Stimulated activated CD4-positive, alpha-beta T cell treated with anti-CD3 and anti-CD28 coated beads, Interleukin-4, amount 100 ng/mL, for 48 hours (primary cell): ENCODE results near the gene HSD11B2.

ENCODE experiments used
- DNase-seq, 2 donors: peaks; one replicate each; pipeline ENCODE4 v3.0.0-alpha.2; 2020; ENCODE audit warnings: low read depth in 2 of 2

HSD11B2 gene

GRCh38 chr16:67430977-67431774 is at the start of gene HSD11B2:
Gene HSD11B2 (plus strand): TSS chr16:67431121. CDS start chr16:67431249, 128 bp downstream.
- no peak for DNase-seq

DNA sequence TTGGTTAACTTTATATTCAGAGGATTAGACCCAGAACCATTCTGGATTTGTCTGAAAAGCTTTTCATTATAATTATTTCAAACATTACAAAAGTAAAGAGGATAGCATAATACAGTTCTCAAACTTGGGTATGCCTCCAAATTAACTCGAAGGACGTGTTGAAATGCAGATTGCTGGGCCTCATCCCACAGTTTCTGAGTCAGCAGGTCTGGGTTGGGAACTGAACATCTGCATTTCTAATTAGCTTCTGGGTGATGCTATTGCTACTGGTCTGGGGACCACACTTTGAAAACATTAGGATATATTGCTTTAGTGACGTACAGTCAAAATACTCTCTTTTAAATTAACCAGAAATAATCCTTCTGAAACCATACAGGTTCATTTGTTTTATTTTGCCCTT is 47.6 kb upstream of the HSD11B2 start:
- DNase-seq: no peak

DNA sequence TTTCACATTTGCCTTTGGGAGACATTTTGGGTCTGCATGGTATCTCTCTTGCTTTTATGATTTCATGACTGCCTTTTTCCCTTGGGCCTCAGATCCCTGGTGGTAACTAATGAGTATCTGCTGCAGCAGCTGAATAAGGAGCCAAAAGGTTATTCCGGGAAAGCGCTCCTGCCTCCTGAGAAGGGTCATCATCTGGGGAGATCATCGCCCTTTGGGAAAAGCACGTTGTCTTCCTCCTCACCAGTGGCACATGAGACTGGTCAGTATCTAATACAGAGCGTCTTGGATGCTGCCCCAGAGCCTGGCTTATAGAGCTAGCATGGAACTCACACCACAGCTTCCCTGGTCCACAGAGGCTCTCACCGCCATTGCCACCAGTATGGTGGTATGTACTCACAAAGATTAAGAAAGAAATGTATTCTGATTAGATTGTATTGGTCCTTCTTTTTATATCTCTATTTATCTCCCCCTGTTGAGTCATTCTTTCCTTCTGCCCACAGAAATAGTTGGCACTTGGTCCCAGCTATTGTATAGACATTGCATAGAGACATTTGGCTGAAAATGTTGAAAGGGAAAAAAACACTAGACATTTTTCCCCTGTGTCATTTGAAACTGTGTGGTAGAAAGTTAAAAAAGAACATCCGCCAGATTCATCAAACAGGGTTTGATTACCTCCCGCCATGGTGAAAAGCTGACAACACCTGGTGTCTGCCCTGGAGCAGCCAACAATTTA is 46.0 kb upstream of the HSD11B2 start:
- DNase-seq: no peak

DNA sequence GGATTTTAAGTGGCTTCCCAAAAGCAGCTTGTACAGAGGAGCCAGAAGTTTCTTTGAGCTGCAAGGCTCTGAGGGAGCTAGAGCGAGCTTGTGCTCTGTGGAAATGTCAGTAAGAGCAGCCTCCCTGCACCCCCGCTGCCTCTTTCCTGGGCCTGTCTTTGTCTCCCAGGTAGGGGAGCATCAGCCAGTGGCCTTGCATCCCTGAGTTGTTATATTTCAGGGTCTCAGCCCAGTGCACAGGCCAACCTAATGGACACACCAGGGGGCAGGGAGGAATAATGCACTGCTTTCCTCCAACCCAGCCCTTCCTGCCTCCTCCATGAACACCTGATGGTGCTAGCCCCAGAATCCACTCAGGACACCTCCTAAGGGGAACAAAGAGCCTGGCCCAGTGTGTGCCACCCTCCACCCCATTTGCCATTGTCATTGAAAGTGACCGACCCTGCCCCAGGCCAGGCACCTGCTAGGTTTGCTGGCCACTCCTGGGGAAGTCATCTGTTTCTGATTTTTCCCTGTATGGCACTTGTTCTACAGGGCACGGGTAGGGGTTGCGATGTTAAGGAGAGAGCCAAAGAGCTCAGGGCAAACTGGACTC is 44.0 kb upstream of the HSD11B2 start:
- DNase-seq: no peak

- no peak for DNase-seq
These were observed 43.3 kb upstream of the HSD11B2 start for GRCh38 chr16:67387479-67388079.

GRCh38 chr16:67388191-67388590 is 42.7 kb upstream of the HSD11B2 start:
- DNase-seq: no peak

DNA sequence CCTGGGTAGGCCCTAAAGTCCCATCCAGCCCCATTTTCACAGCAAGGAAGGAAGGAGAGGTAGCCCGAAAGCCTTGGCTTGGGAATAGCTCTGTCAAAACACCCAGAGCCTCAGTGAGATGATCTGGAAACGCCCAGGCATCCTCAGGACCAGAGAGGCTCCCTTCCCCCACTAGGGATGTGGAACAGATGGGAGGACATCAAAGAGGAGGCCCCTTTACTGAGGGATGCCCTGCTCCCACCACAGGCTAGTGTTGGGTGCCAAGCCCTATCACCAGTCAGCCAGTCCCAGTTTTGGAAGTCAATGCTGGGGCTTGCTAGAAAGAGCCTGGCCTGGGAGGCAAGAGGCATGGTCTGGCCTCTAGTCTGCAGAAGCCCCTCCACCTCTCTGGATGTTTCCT is 42.3 kb upstream of the HSD11B2 start:
- no peak for DNase-seq

DNA sequence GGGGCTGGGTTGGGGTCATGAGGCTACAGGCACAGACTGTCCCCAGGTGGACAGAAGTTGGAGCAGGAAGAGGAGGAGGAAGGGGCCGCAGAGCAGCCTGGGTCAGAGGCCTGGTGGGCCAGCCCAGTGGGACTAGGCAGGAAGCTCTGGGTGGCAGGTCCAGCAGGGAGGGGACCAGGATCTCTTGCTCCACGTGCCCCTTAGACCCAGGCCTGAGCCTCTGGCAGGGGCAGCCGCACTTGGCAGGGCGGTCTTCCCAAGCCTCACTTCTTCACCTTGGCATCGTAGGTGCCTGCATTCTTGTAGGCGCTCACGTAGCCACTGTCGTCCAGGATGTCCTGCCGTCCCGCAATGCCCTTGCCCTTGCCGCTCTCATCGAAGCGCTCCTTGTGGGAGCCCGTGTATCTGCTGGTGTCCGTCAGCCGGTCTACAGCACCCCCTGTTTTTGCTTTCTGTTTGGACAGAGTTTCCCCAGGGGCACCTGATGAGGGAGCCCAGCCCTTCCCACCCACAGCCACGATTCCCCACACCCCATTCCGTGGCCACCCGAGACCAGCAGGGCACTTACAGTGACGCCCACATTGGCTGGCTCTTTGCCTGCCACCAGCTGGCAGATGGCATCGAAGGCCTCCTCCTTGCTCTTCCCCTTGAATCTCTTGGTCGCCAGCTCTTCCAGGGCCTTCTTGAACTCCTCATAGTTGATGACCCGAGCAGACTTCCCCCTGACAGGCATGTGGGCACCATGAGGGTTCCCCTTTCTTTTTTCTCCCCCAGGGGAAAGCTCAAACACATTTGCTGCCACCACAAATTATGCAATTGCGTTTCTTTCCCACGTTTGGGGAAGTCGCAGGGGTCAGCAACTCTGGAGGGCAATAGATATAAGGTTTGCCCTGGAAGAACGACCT is 40.8 kb upstream of the HSD11B2 start:
- no peak for DNase-seq

DNA sequence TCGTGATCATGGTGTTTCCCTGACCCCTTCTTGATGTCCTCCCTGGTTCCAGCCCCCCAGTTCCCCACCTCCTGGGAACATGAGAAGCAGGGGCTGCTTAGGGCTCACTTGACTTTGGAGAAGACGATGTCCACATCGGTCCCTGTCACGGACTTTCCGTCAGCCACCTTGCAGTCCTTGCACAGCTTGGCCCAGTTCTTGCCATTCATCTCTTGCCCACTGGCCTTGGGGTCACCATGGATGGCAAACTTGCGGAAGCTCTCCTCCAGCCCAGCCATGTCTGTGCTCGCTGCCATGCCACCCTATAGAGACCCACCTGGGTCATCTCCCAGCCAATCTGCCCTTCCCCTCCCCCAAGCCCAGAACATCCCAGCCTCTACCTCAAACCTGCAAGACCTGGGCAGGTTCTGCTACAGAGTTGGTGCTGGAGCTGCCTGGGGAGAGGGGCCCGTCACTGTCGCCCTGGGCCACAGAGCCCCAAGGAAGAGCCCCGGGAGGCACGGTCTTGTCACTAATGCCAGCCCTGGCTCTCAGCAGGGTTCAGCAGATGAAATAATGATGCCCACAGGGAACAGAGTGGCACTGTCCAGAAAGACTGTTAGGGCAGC is 40.0 kb upstream of the HSD11B2 start:
- no peak for DNase-seq

DNA sequence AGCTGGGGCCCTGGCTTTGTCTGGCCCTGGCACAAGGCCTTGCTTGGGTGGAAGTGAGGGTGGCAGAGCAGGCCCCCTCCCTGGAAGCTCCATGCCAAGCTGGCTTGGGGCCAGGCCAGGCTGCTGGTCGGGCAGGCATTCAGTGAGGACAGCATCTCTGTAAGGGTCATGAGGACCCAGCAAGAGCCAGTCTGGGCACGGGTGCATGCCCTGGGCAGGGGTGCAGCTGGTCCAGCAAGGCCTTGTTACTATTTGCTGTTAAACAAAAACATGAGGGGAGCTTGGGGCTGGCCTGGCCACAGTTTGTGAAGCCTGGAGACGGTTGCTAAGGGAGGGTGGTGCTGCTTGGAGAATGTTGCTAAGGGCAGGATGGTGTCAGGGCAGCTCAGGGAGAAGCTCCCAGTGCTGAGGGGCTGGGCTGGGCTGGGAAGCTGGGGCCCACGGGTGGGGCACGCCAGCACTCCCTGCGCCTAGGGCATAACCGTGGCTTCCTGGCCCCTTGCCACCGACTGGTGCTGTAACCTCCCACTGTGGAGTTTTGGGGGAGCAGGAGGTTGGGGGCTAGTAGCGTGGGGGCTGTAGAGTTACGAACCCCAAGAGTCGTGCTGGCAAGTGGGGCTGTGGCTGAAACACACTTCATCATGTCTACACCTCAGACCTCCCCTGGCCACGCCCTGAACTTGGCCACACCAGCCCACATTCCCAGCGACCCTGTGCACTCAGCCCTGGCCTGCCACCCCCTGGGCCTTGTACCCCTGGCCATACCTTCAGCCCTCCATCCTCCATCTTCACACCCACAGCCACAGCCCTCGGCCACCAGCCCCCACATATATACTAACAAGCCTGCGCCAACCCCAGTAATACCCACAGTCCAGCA is 39.3 kb upstream of the HSD11B2 start:
- DNase-seq: no peak

- no peak for DNase-seq
These were observed 38.4 kb upstream of the HSD11B2 start for GRCh38 chr16:67392301-67393059.

GRCh38 chr16:67393111-67393787 is 37.7 kb upstream of the HSD11B2 start, which contains the start of gene TPPP3:
Gene TPPP3 (minus strand): TSS chr16:67393498. CDS start chr16:67391111, 2,387 bp downstream.
- peak; percentile 35 to 38 for DNase-seq

DNA sequence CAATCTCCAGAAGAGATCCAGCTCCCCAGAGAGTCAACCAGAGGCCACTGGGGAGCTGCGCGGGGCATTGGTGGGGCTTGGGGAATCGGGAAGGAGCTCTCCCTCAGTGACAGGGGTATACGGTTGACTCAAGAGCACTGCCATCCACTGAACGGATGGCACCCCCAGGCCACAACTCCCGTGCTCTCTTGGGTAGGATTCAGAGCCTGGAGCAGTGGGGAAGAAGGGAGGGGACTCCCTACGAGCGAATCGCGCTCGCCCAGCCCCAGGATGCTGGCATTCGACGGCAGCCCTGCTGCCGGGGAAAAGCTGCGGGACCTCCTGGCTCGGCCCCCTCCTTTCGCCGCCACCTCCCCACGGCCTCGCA is 37.1 kb upstream of the HSD11B2 start:
- DNase-seq: no peak

- no peak for DNase-seq
These were observed 36.5 kb upstream of the HSD11B2 start for GRCh38 chr16:67394155-67395104.

DNA sequence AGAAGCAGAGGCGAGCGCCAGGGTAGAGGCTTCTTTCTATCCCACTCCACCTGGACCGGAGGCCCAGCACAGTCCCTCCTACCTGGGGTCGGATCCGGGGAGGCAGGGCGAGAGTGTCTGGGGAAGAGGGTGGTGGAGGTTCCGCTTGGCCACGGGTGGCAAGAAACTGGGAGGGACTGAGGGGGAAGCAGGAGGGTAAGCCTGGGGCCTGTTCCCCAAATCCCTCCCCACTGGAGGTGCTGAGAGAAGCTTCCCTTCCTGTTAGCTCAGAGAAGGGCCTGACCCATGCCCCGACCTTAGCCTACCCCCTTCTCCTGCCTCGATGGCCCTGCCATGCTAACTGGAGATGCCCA is 35.8 kb upstream of the HSD11B2 start:
- no peak for DNase-seq

DNA sequence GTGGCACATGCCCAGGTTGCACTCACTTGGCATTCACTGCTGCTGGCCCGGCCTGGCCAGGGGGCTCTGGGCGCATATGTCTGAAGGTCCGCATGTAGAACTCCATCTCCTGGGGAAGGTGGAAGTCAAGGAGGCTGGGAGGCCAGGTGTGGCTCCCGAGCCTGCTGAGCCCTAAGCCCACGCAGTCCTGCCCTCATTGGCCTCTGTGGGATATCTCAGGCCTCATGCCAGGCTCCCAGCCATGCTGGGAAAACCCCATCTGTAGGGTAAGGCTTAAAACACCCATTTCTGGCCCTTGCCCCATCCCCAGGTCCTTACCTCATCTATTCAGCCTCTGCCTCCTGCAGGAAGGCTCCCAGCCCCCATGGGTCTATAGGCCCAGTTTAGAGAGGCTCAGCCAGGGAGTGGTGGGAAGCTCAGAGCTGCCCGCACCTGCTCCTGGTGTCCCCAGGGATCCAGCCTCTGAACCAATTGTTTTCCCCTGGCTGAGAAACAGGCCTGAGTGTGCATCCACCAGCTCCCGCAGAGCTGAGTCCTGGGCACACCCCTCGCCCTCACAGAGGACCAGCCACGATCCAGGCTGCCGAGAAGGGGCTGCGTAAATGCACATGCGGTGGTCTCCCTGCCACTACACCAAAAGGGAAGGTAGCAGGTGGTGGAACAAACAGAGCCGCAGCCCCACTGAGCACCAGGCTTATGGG is 35.3 kb upstream of the HSD11B2 start:
- no peak for DNase-seq
